OCI-LY1 (cell line): ENCODE data around the gene MAPK1.
A peak's percentile ranks its signal among the peaks of the same experiment; 100 is the strongest.

Experiments used
- H2AFZ ChIP-seq: fragments of 200-600 bp; sonication (generic), shearing (Covaris generic); 2 replicates; pipeline ENCODE4 v1.6.0; 2014; ENCODE audit warnings: antibody characterized with exemption, mild to moderate bottlenecking, low read length
- H3F3A ChIP-seq: fragments of 200-600 bp; sonication (generic), shearing (Covaris generic); 2 replicates; pipeline ENCODE4 v1.6.0; 2014; ENCODE audit warnings: mild to moderate bottlenecking, antibody characterized with exemption, low read length, moderate library complexity; ENCODE audit not compliant: insufficient read depth
- H3K27ac ChIP-seq: fragments of 200-600 bp; sonication (generic); 2 replicates; pipeline ENCODE4 v1.5.1; 2014; ENCODE audit warnings: low read length, mixed run types, mild to moderate bottlenecking, low read depth; ENCODE audit not compliant: poor library complexity, severe bottlenecking
- H3K27me3 ChIP-seq: fragments of 200-600 bp; sonication (generic); 2 replicates; pipeline ENCODE4 v1.6.0; 2014; ENCODE audit warnings: antibody characterized with exemption, mild to moderate bottlenecking, low read length, moderate library complexity; ENCODE audit not compliant: insufficient read depth
- H3K36me3 ChIP-seq: fragments of 200-600 bp; sonication (generic); 2 replicates; pipeline ENCODE4 v1.6.1; 2014; ENCODE audit warnings: mild to moderate bottlenecking, antibody characterized with exemption, low read length, moderate library complexity, mixed read lengths; ENCODE audit not compliant: insufficient read depth
- H3K4me1 ChIP-seq: fragments of 200-600 bp; sonication (generic); 2 replicates; pipeline ENCODE4 v1.5.1; 2014; ENCODE audit warnings: mild to moderate bottlenecking, low read length, moderate library complexity; ENCODE audit not compliant: insufficient read depth, severe bottlenecking
- H3K4me2 ChIP-seq: fragments of 200-600 bp; sonication (generic), shearing (Covaris generic); 2 replicates; pipeline ENCODE4 v1.6.1; 2014; ENCODE audit warnings: low read length
- H3K4me3 ChIP-seq: fragments of 200-600 bp; sonication (generic); 2 replicates; pipeline ENCODE4 v1.5.1; 2014; ENCODE audit warnings: low read length, low read depth, mild to moderate bottlenecking, mixed read lengths; ENCODE audit not compliant: poor library complexity, severe bottlenecking
- H3K79me2 ChIP-seq: fragments of 200-600 bp; shearing (Covaris generic); 2 replicates; pipeline ENCODE4 v1.6.1; 2016; ENCODE audit warnings: mixed run types, low read length, mixed read lengths; ENCODE audit not compliant: insufficient read depth
- H3K9ac ChIP-seq: fragments of 200-600 bp; sonication (generic), shearing (Covaris generic); 2 replicates; pipeline ENCODE4 v1.6.1; 2014; ENCODE audit warnings: mild to moderate bottlenecking, low read length, mixed read lengths
- H3K9me2 ChIP-seq: fragments of 200-600 bp; sonication (generic), shearing (Covaris generic); 2 replicates; pipeline ENCODE4 v1.6.1; 2014; ENCODE audit warnings: low read depth, mild to moderate bottlenecking, low read length, mixed read lengths
- H3K9me3 ChIP-seq: fragments of 200-600 bp; shearing (Covaris generic); 2 replicates; pipeline ENCODE4 v1.6.1; 2014; ENCODE audit warnings: low read length, mixed read lengths
- H4K20me1 ChIP-seq: fragments of 200-600 bp; sonication (generic), shearing (Covaris generic); 2 replicates; pipeline ENCODE4 v1.6.0; 2016; ENCODE audit warnings: mild to moderate bottlenecking, low read length; ENCODE audit not compliant: insufficient read depth
- EZH2 ChIP-seq: fragments of 200-600 bp; sonication (generic), shearing (Covaris generic); IDR thresholded peaks from 2 replicates; pipeline ENCODE4 v1.8.0; 2017; ENCODE audit warnings: borderline replicate concordance, mixed run types, mild to moderate bottlenecking, antibody characterized with exemption, low read length, moderate library complexity, mixed read lengths
- TF ChIP-seq, protein P1 (sequence below): fragments of 200-600 bp; sonication (generic), shearing (Covaris generic); IDR thresholded peaks from 2 replicates; pipeline ENCODE4 v1.5.1; 2017; ENCODE audit warnings: mild to moderate bottlenecking, antibody characterized with exemption, low read length, moderate library complexity, mixed read lengths

MAPK1 gene

GRCh38 chr22:21778705-21779363 is 88.6 kb downstream of the MAPK1 start:
- Histone ChIP-seq H3K27me3 (no peaks in the 10 kb centered on the region), H3K4me2 (no peak overlapping the region), H2AFZ (no peak overlapping the region), H3F3A (0 out of 2 replicates have a peak, but pooled peaks cover 12% of the 10 kb centered on the region), H3K9me2 (no peaks in the 10 kb centered on the region), H3K79me2 (no peaks in the 10 kb centered on the region), H3K9ac (no peak overlapping the region), H3K9me3 (peaks cover 3% of the 10 kb centered on the region; the same call in 1 of the 2 replicates), H4K20me1 (no peaks in the 10 kb centered on the region), H3K4me1 (peaks cover 44% of the 10 kb centered on the region), H3K27ac (peak overlapping the region; percentile 96), H3K36me3 (peaks cover 38% of the 10 kb centered on the region), H3K4me3 (no peak overlapping the region)
- no peak for TF ChIP-seq EZH2
- TF ChIP-seq, protein P1, sequence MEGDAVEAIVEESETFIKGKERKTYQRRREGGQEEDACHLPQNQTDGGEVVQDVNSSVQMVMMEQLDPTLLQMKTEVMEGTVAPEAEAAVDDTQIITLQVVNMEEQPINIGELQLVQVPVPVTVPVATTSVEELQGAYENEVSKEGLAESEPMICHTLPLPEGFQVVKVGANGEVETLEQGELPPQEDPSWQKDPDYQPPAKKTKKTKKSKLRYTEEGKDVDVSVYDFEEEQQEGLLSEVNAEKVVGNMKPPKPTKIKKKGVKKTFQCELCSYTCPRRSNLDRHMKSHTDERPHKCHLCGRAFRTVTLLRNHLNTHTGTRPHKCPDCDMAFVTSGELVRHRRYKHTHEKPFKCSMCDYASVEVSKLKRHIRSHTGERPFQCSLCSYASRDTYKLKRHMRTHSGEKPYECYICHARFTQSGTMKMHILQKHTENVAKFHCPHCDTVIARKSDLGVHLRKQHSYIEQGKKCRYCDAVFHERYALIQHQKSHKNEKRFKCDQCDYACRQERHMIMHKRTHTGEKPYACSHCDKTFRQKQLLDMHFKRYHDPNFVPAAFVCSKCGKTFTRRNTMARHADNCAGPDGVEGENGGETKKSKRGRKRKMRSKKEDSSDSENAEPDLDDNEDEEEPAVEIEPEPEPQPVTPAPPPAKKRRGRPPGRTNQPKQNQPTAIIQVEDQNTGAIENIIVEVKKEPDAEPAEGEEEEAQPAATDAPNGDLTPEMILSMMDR = no peak

DNA sequence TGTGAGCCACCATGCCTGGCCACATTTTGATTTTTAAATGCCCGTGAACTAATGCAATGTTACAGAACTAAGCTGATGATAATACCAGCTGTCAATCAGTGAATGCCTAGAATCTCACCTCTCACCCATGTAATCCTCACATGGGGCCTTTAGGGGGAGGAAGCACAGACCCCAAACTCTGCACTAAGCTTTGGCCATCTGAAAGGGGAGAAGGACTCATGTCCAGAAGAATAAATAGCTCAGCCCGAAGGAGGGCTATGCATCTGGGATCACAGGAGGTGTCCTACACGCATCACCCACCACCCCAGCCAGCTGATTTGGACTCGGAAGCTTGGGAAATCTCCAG is 95.8 kb downstream of the MAPK1 start:
- no peak overlapping the region for H3K4me2 ChIP-seq
- no peak overlapping the region for H2AFZ ChIP-seq
- peak overlapping the region; percentile 82 for H3K27ac ChIP-seq
- H3K9ac ChIP-seq = no peak overlapping the region
- H3K4me3 ChIP-seq = no peak overlapping the region
- no peaks in the 10 kb centered on the region for H4K20me1 ChIP-seq
- TF ChIP-seq, protein P1 = 0 out of 2 replicates have a peak, but pooled peaks have one; percentile 4
- no peak for TF ChIP-seq EZH2
- peaks cover 5% of the 10 kb centered on the region; the same call in 1 of the 2 replicates for H3K9me3 ChIP-seq
- no peaks in the 10 kb centered on the region for H3K9me2 ChIP-seq
- peaks cover 25% of the 10 kb centered on the region for H3K4me1 ChIP-seq
- no peaks in the 10 kb centered on the region for H3K79me2 ChIP-seq
- H3K36me3 ChIP-seq = peaks cover 75% of the 10 kb centered on the region
- no peaks in the 10 kb centered on the region for H3F3A ChIP-seq
- H3K27me3 ChIP-seq = no peaks in the 10 kb centered on the region

GRCh38 chr22:21768435-21768834 is 99.0 kb downstream of the MAPK1 start:
- Histone ChIP-seq H3K27ac (no peak overlapping the region), H3K4me2 (no peak overlapping the region), H3K27me3 (no peaks in the 10 kb centered on the region), H4K20me1 (no peaks in the 10 kb centered on the region), H3K36me3 (peaks cover 97% of the 10 kb centered on the region), H3K9me2 (no peaks in the 10 kb centered on the region), H3K9ac (no peak overlapping the region), H2AFZ (no peak overlapping the region), H3F3A (no peaks in the 10 kb centered on the region), H3K4me3 (no peak overlapping the region), H3K79me2 (no peaks in the 10 kb centered on the region), H3K4me1 (peaks cover 19% of the 10 kb centered on the region), H3K9me3 (no peaks in the 10 kb centered on the region)
- TF ChIP-seq, protein P1 = no peak
- no peak for TF ChIP-seq EZH2
